Tibial nerve (tissue), 3 donors: ENCODE data around the gene ALK.

Source experiments
- CTCF ChIP-seq, 5 experiments: fragments of 200-600 bp in 3 of 5; fragments of 450-650 bp in 2 of 5; sonication (generic) in 3 of 5; IDR thresholded peaks; one replicate each; pipeline ENCODE4 v1.5.1; 2016 to 2019; ENCODE audit warnings: antibody characterized with exemption in 5 of 5, mild to moderate bottlenecking in 3 of 5, moderate library complexity in 2 of 5
- POLR2A ChIP-seq, 2 donors: fragments of 450-650 bp; IDR thresholded peaks; one replicate each; pipeline ENCODE4 v1.6.1; 2017; ENCODE audit warnings: antibody characterized with exemption in 2 of 2, mild to moderate bottlenecking in 2 of 2, moderate library complexity in 2 of 2

GRCh38 chr2:29218550-29219125, 702.7 kb downstream of the ALK start:
- TF ChIP-seq CTCF (IDR thresholded peaks at IDR 0.05) (no peak), POLR2A (IDR thresholded peaks at IDR 0.05) (no peak)
